K562 (cell line): ENCODE measurements around the gene IRF2BP1. TPM values are rescaled to one million over a fixed set of nuclear protein-coding genes. Genes with fewer than 3 reads are reported as not detected.
A peak's percentile ranks its signal among the peaks of the same experiment; 100 is the strongest.

ENCODE experiments used
- CC2D1A ChIP-seq: fragments of 450-650 bp; IDR thresholded peaks from 2 replicates; pipeline ENCODE4 v1.6.1; 2017; ENCODE audit warnings: mild to moderate bottlenecking
- CEBPG ChIP-seq, 3 experiments: fragments of 200-800 bp in 1 of 3; sonication (Bioruptor generic) in 1 of 3; sonication (generic) in 1 of 3; formaldehyde crosslinking in 1 of 3; IDR thresholded peaks in 2 of 3; conservative IDR thresholded peaks in 1 of 3; 2 replicates each; pipeline versions ENCODE4 v1.6.1 to v1.8.0; 2016 to 2022; ENCODE audit warnings: missing compliant biosample characterization in 2 of 3, missing genetic modification characterization in 2 of 3, mild to moderate bottlenecking in 1 of 3, missing genetic modification reagents in 1 of 3
- CGGBP1 ChIP-seq: fragments of 250-450 bp; sonication (Bioruptor Pico); IDR thresholded peaks from 2 replicates; pipeline ENCODE4 v1.9.0; 2021; ENCODE audit warnings: mild to moderate bottlenecking
- ETV1 ChIP-seq: fragments of 450-650 bp; conservative IDR thresholded peaks from 2 replicates; pipeline ENCODE4 v1.6.1; 2016; ENCODE audit warnings: missing genetic modification characterization, control low read depth, low read depth, missing compliant biosample characterization
- EWSR1 ChIP-seq: fragments of 450-650 bp; IDR thresholded peaks from 2 replicates; pipeline ENCODE4 v1.6.1; 2018; ENCODE audit warnings: borderline replicate concordance, mild to moderate bottlenecking, low read depth, moderate library complexity; ENCODE audit not compliant: partially characterized antibody
- KLF13 ChIP-seq: fragments of 450-650 bp; IDR thresholded peaks from 2 replicates; pipeline ENCODE4 v1.6.1; 2016; ENCODE audit warnings: missing genetic modification characterization, low read depth, mild to moderate bottlenecking, missing compliant biosample characterization, moderate library complexity, borderline replicate concordance
- NR2F6 ChIP-seq: fragments of 450-650 bp; formaldehyde crosslinking; IDR thresholded peaks from 2 replicates; pipeline ENCODE4 v1.4.0; 2020; ENCODE audit warnings: mild to moderate bottlenecking
- SUPT5H ChIP-seq: fragments of 450-650 bp; IDR thresholded peaks from 2 replicates; pipeline ENCODE4 v1.6.1; 2016
- ZBTB17 ChIP-seq: fragments of 450-650 bp; formaldehyde crosslinking; IDR thresholded peaks from 2 replicates; pipeline ENCODE4 v1.4.0; 2020; ENCODE audit warnings: mild to moderate bottlenecking
- ZBTB49 ChIP-seq: sonication (generic); formaldehyde crosslinking; IDR thresholded peaks from 2 replicates; pipeline ENCODE4 v1.8.0; 2022; ENCODE audit warnings: missing genetic modification reagents, mild to moderate bottlenecking, borderline replicate concordance
- ZFX ChIP-seq: sonication (generic); formaldehyde crosslinking; IDR thresholded peaks from 2 replicates; pipeline ENCODE4 v1.8.0; 2022; ENCODE audit warnings: mild to moderate bottlenecking, missing genetic modification reagents, moderate library complexity
- ZNF143 ChIP-seq: sonication (generic); formaldehyde crosslinking; IDR thresholded peaks from 2 replicates; pipeline ENCODE4 v1.9.0; 2022; ENCODE audit warnings: mild to moderate bottlenecking, missing genetic modification reagents
- ZNF175 ChIP-seq: fragments of 200-800 bp; sonication (Bioruptor generic); IDR thresholded peaks from 2 replicates; pipeline ENCODE4 v1.6.1; 2016; ENCODE audit warnings: low read depth, mild to moderate bottlenecking, missing genetic modification characterization, missing compliant biosample characterization
- ZNF324 ChIP-seq: fragments of 250-450 bp; sonication (Bioruptor Pico); IDR thresholded peaks from 2 replicates; pipeline ENCODE4 v1.4.0; 2020; ENCODE audit warnings: mild to moderate bottlenecking
- ZNF589 ChIP-seq: fragments of 200-800 bp; sonication (Bioruptor generic); IDR thresholded peaks from 2 replicates; pipeline ENCODE4 v1.6.1; 2016; ENCODE audit warnings: low read depth, missing genetic modification characterization, missing compliant biosample characterization
- ZNF75A ChIP-seq: fragments of 450-650 bp; formaldehyde crosslinking; IDR thresholded peaks from 2 replicates; pipeline ENCODE4 v1.4.0; 2020; ENCODE audit warnings: mild to moderate bottlenecking
- ZNF766 ChIP-seq: fragments of 200-800 bp; sonication (Bioruptor generic); conservative IDR thresholded peaks from 2 replicates; pipeline ENCODE4 v1.6.1; 2016; ENCODE audit warnings: missing genetic modification characterization, missing compliant biosample characterization
- ZNF830 ChIP-seq: fragments of 250-450 bp; sonication (Bioruptor Pico); IDR thresholded peaks from 2 replicates; pipeline ENCODE4 v1.5.0; 2021; ENCODE audit warnings: mild to moderate bottlenecking
- polyA plus RNA-seq, 8 experiments: library from polyadenylated mRNA; depleted of rRNA in 4 of 8; stranded (reverse) in 5 of 8; unstranded in 3 of 8; fragments of >200 nt; fragmentation: Nextera tagmentation in 2 of 8; fragmentation: Illumina TruSeq in 1 of 8; extraction: Ambion mirVana in 2 of 8; extraction: Trizol in 1 of 8; gene quantifications; 2 replicates each; pipeline versions ENCODE4 v1.2.1 to v1.2.3, GENCODE V29; 2011 to 2014; ENCODE audit warnings: inconsistent platforms in 1 of 8, missing spikeins in 1 of 8
- total RNA-seq, 7 experiments: library from RNA; depleted of rRNA in 6 of 7; stranded (reverse); fragments of >200 nt in 6 of 7; fragmentation: Illumina TruSeq in 2 of 7; extraction: Trizol in 2 of 7; gene quantifications; 2 replicates each; pipeline versions ENCODE4 v1.2.1 to v1.2.3, GENCODE V29; 2011 to 2021; ENCODE audit warnings: low replicate concordance in 1 of 7
- TF ChIP-seq, protein P1 (sequence below): fragments of 450-650 bp; formaldehyde crosslinking; IDR thresholded peaks from 2 replicates; pipeline ENCODE4 v1.4.0; 2020; ENCODE audit warnings: mild to moderate bottlenecking, moderate library complexity
- TF ChIP-seq, protein P2 (sequence below): fragments of 450-650 bp; IDR thresholded peaks from 2 replicates; pipeline ENCODE4 v1.6.1; 2016; ENCODE audit warnings: borderline replicate concordance
- TF ChIP-seq, protein P3 (sequence below): sonication (generic); formaldehyde crosslinking; IDR thresholded peaks from 2 replicates; pipeline ENCODE4 v1.9.0; 2022; ENCODE audit warnings: mild to moderate bottlenecking, missing genetic modification reagents

The IRF2BP1 gene
- total and polyA plus RNA-seq, 9 of the 15 experiments (the other 6 are each of a cell fraction or from before 2014, with no cell fraction given): 0.61 to 35.9 (median 3.5) TPM

GRCh38 chr19:45863335-45863839 lies 22.6 kb downstream of the IRF2BP1 start (continued):
- no peak for TF ChIP-seq ZNF175 (CRISPR knock-in tag)
- TF ChIP-seq ZFX: peak; percentile 27; the same call in 1 of the 2 replicates
- 0 out of 2 replicates have a peak, but pooled peaks have one; percentile 2 for TF ChIP-seq SUPT5H
- TF ChIP-seq, protein P1, sequence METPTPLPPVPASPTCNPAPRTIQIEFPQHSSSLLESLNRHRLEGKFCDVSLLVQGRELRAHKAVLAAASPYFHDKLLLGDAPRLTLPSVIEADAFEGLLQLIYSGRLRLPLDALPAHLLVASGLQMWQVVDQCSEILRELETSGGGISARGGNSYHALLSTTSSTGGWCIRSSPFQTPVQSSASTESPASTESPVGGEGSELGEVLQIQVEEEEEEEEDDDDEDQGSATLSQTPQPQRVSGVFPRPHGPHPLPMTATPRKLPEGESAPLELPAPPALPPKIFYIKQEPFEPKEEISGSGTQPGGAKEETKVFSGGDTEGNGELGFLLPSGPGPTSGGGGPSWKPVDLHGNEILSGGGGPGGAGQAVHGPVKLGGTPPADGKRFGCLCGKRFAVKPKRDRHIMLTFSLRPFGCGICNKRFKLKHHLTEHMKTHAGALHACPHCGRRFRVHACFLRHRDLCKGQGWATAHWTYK: no peak
- TF ChIP-seq ZNF830: no peak
- TF ChIP-seq EWSR1: no peak
- no peak for TF ChIP-seq CEBPG (CRISPR knock-in tag; IDR thresholded peaks at IDR 0.05)
- TF ChIP-seq CEBPG (tag; conservative IDR thresholded peaks at IDR 0.05 in 1 of 2, IDR thresholded peaks at IDR 0.05 in 1 of 2): no peak
- 0 out of 2 replicates have a peak, but pooled peaks have one; percentile 9 for TF ChIP-seq ZNF589 (CRISPR knock-in tag)
- TF ChIP-seq CC2D1A: no peak
- TF ChIP-seq, protein P2, sequence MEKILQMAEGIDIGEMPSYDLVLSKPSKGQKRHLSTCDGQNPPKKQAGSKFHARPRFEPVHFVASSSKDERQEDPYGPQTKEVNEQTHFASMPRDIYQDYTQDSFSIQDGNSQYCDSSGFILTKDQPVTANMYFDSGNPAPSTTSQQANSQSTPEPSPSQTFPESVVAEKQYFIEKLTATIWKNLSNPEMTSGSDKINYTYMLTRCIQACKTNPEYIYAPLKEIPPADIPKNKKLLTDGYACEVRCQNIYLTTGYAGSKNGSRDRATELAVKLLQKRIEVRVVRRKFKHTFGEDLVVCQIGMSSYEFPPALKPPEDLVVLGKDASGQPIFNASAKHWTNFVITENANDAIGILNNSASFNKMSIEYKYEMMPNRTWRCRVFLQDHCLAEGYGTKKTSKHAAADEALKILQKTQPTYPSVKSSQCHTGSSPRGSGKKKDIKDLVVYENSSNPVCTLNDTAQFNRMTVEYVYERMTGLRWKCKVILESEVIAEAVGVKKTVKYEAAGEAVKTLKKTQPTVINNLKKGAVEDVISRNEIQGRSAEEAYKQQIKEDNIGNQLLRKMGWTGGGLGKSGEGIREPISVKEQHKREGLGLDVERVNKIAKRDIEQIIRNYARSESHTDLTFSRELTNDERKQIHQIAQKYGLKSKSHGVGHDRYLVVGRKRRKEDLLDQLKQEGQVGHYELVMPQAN: peak; percentile 52; the same call in 1 of the 2 replicates
- peak; percentile 71; the same call in 1 of the 2 replicates for TF ChIP-seq ETV1 (tag)
- TF ChIP-seq ZBTB17 (CRISPR knock-in tag): peak; percentile 35; the same call in 1 of the 2 replicates
- no peak for TF ChIP-seq ZNF324 (CRISPR knock-in tag)
- no peak for TF ChIP-seq NR2F6
- TF ChIP-seq ZNF766 (CRISPR knock-in tag): peak; percentile 81
- TF ChIP-seq ZNF143 (CRISPR knock-in tag): peak; percentile 79; the same call in 1 of the 2 replicates
- no peak for TF ChIP-seq ZNF75A (CRISPR knock-in tag)
- no peak for TF ChIP-seq KLF13 (tag)
- TF ChIP-seq ZBTB49 (CRISPR knock-in tag): no peak
- TF ChIP-seq CGGBP1 (CRISPR knock-in tag): no peak
- TF ChIP-seq, protein P3, sequence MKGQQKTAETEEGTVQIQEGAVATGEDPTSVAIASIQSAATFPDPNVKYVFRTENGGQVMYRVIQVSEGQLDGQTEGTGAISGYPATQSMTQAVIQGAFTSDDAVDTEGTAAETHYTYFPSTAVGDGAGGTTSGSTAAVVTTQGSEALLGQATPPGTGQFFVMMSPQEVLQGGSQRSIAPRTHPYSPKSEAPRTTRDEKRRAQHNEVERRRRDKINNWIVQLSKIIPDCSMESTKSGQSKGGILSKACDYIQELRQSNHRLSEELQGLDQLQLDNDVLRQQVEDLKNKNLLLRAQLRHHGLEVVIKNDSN (CRISPR knock-in tag): no peak
